DND-41 (cell line): ENCODE results near the gene HEG1.

ENCODE experiments used
- ATAC-seq: fragments of 200-7000 bp; cut with Tn5 transposase; 3 replicates; pipeline ENCODE4 v1.9.1; 2021; ENCODE audit warnings: low read depth; ENCODE audit not compliant: insufficient read depth
- DNase-seq: peaks from one replicate; pipeline ENCODE4 v3.0.0-alpha.2; 2020
- H2AFZ ChIP-seq: 2 replicates; pipeline ENCODE4 v1.6.0; 2012; ENCODE audit warnings: low read depth, low read length
- H3K27ac ChIP-seq: 2 replicates; pipeline ENCODE4 v1.5.1; 2012; ENCODE audit warnings: low read length, inconsistent platforms
- H3K27me3 ChIP-seq: fragments of 200-600 bp; sonication (generic); 2 replicates; pipeline ENCODE4 v1.6.0; 2012; ENCODE audit warnings: low read length, mild to moderate bottlenecking, inconsistent platforms; ENCODE audit not compliant: insufficient read depth, poor library complexity
- H3K36me3 ChIP-seq: 2 replicates; pipeline ENCODE4 v1.5.1; 2012; ENCODE audit warnings: low read length, inconsistent platforms; ENCODE audit not compliant: insufficient read depth
- H3K4me1 ChIP-seq: 2 replicates; pipeline ENCODE4 v1.5.1; 2012; ENCODE audit warnings: mild to moderate bottlenecking, low read length; ENCODE audit not compliant: insufficient read depth
- H3K4me2 ChIP-seq: 2 replicates; pipeline ENCODE4 v1.6.0; 2012; ENCODE audit warnings: mild to moderate bottlenecking, moderate library complexity, low read length, inconsistent platforms; ENCODE audit not compliant: insufficient read depth
- H3K4me3 ChIP-seq, 2 experiments: fragments of 200-600 bp in 1 of 2; shearing (Covaris generic) in 1 of 2; 2 replicates each; pipeline ENCODE4 v1.5.1; 2012 to 2016; ENCODE audit warnings: inconsistent platforms in 2 of 2, low read length in 2 of 2, mild to moderate bottlenecking in 2 of 2, low read depth in 1 of 2, moderate library complexity in 1 of 2
- H3K79me2 ChIP-seq: 2 replicates; pipeline ENCODE4 v1.6.0; 2012; ENCODE audit warnings: low read length, inconsistent platforms; ENCODE audit not compliant: insufficient read depth
- H3K9ac ChIP-seq: 2 replicates; pipeline ENCODE4 v1.6.0; 2012; ENCODE audit warnings: low read depth, mild to moderate bottlenecking, inconsistent platforms, low read length, moderate library complexity
- H3K9me3 ChIP-seq: 2 replicates; pipeline ENCODE4 v1.5.1; 2012; ENCODE audit warnings: low read length, moderate library complexity, mild to moderate bottlenecking, inconsistent platforms; ENCODE audit not compliant: insufficient read depth, severe bottlenecking
- H4K20me1 ChIP-seq: 2 replicates; pipeline ENCODE4 v1.6.0; 2012; ENCODE audit warnings: low read length; ENCODE audit not compliant: insufficient read depth
- CTCF ChIP-seq: IDR thresholded peaks from 2 replicates; pipeline ENCODE4 v1.5.1; 2012; ENCODE audit warnings: borderline replicate concordance, low read length, moderate library complexity, mild to moderate bottlenecking; ENCODE audit not compliant: poor library complexity, severe bottlenecking; ENCODE audit errors: extremely low read depth
- EZH2 ChIP-seq: IDR thresholded peaks from 3 replicates; pipeline ENCODE4 v1.6.1; 2012; ENCODE audit warnings: borderline replicate concordance, low read depth, mild to moderate bottlenecking, moderate library complexity, low read length, inconsistent platforms; ENCODE audit not compliant: severe bottlenecking

HEG1 gene

GRCh38 chr3:124952282-124952855 is 103.4 kb downstream of the HEG1 start:
- TF ChIP-seq CTCF (no peak), EZH2 (no peak)
- no peak overlapping the region for H3K27ac ChIP-seq
- H2AFZ ChIP-seq, result no peak overlapping the region
- no peaks in the 10 kb centered on the region for H4K20me1 ChIP-seq
- no peaks in the 10 kb centered on the region for H3K9me3 ChIP-seq
- no peak overlapping the region for H3K4me2 ChIP-seq
- DNase-seq (no peak), ATAC-seq (no peak)
- H3K79me2 ChIP-seq, result no peaks in the 10 kb centered on the region
- H3K9ac ChIP-seq, result no peak overlapping the region
- no peaks in the 10 kb centered on the region for H3K36me3 ChIP-seq
- H3K4me1 ChIP-seq, result no peaks in the 10 kb centered on the region
- H3K27me3 ChIP-seq, result peaks cover 3% of the 10 kb centered on the region
- no peak overlapping the region for H3K4me3 ChIP-seq

- H3K4me2 ChIP-seq, result no peak overlapping the region
- no peaks in the 10 kb centered on the region for H3K9me3 ChIP-seq
- H3K79me2 ChIP-seq, result no peaks in the 10 kb centered on the region
- H3K27me3 ChIP-seq, result peaks cover 3% of the 10 kb centered on the region
- TF ChIP-seq CTCF (no peak), EZH2 (no peak)
- no peak for DNase-seq
- no peak overlapping the region for H3K27ac ChIP-seq
- no peak overlapping the region for H3K4me3 ChIP-seq
- no peak overlapping the region for H3K9ac ChIP-seq
- H4K20me1 ChIP-seq, result no peaks in the 10 kb centered on the region
- H3K4me1 ChIP-seq, result no peaks in the 10 kb centered on the region
- H2AFZ ChIP-seq, result no peak overlapping the region
- no peaks in the 10 kb centered on the region for H3K36me3 ChIP-seq
- ATAC-seq, result no peak
These were observed 104.1 kb downstream of the HEG1 start for GRCh38 chr3:124951511-124952281.

GRCh38 chr3:124950026-124950425 is 105.8 kb downstream of the HEG1 start:
- ATAC-seq, result no peak
- no peaks in the 10 kb centered on the region for H3K36me3 ChIP-seq
- no peaks in the 10 kb centered on the region for H3K9me3 ChIP-seq
- H2AFZ ChIP-seq, result no peak overlapping the region
- H3K4me3 ChIP-seq, result no peak overlapping the region
- peaks cover 3% of the 10 kb centered on the region for H3K27me3 ChIP-seq
- H3K4me2 ChIP-seq, result no peak overlapping the region
- TF ChIP-seq CTCF (no peak), EZH2 (no peak)
- no peaks in the 10 kb centered on the region for H3K4me1 ChIP-seq
- no peak overlapping the region for H3K9ac ChIP-seq
- H3K27ac ChIP-seq, result no peak overlapping the region
- no peaks in the 10 kb centered on the region for H3K79me2 ChIP-seq
- no peak for DNase-seq
- H4K20me1 ChIP-seq, result no peaks in the 10 kb centered on the region
